Ecto neural progenitor cell (in vitro differentiated cells): ENCODE measurements around the gene TYW1.
"Not testable (repeated sequence)": the region's sequence is repeated elsewhere in the genome, so short reads cannot be mapped to it uniquely, and the experiment has no call there.

Source experiments
- DNase-seq: peaks from one replicate; pipeline ENCODE4 v3.0.0-alpha.2; 2018; ENCODE audit warnings: low spot score

TYW1 gene

DNA sequence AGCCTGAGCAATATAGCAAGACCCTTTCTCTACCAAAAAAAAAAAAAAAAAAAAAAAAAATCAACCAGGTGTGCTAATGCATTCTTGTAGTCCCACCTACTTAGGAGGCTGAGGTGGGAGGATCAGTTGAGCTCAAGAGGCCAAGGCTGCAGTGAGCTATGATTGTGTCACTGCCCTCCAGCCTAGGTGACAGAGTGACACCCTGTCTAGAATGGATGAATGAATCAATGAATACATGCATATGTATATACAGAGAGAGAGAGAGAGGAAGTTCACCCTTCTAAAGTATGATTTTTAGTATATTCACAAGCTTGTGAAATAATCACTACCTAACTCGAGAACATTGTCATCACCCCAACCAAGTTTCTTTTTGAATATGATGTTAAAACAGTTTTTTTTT, 138.3 kb downstream of the TYW1 start:
- DNase-seq: not testable (repeated sequence)

DNA sequence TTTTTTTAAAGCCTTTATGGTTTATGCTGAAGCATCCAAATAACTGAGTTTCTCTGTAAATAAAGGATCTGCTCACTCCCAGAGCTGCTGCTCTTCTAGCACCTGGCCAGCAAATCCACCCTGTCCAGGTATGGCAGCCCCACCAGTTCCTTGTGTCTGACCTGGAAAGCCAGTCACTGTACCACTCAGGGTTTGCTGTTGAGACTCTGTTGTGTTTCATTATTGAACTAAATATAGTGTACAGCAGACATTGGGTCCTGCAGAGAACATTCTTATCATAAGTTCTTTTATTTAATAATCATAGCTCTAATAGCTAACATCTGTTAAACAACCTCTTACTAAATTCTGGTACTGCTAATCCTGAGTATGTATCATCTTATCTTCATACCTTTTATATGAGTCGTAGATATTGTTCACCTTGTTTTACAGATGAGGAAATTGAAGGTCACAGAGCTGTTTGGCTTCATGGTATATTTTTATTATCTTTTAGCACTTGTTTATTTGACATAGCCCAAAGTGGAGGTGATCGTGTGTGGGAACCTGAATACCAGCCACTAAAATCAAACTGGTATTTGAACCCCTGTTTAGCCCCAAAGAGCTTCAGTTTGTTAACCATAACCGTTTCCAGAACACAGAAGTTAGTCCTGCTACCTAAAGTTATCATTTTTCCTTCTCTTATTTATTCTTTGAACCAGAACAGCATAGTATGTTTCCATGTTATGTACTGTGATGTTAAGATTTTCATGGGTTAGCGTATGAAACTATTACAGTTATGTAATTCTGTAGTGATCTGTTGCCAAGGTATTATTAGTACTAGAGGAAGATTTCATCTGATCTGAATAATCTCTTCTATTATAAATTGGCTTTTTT, 139.2 kb downstream of the TYW1 start:
- not testable (repeated sequence) for DNase-seq

DNA sequence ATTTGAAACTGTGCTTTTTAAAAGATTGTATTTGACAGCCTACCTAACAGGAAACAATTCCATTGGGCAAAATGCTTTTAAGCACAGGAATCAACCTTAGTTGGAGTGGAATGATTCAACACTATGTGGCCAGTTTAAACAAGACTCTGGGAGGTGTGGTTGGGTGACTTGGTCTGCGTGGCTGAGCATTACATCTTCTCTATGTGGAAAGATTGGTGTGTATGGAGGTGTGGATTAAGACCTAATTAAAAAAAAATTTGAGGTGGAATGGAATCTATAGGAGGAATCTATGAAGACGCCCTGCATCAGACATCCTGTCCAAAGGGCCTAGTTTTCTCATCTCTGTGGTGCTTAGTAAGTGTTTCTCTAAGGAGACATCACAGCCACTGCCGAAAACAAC, 140.9 kb downstream of the TYW1 start:
- DNase-seq: not testable (repeated sequence)

DNA sequence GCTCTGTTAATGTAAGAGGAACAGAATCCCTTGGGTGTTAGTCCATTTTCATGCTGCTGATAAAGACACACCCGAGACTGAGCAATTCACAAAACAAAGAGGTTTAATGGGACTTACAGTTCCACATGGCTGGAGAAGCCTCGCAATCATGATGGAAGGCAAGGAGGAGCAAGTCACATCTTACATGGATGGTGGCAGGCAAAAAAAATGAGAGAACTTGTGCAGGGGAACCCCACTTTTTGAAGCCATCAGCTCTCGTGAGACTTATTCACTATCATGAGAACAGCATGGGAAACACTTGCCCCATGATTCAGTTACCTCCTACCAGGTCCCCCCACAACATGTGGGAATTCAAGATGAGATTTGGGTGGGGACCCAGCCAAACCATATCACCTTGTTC, 143.2 kb downstream of the TYW1 start:
- not testable (repeated sequence) for DNase-seq

DNA sequence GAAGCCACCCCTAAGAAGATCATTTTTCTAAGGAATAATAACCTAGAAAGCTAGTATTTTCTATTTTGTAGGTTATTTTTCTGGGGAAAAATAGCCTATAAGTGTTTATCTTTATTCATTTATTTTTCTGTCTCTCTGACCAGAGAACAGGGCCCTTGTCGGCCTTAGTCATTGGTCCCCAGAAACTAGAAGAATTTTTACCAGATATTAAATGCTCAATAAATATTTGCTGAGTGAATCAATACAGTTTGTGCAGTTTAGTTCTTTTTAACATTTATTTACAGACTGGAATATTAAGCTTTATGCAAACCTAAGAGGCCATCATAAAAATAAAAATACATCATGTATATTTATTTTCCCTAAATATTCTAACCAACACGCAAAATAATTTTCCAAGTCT, 144.4 kb downstream of the TYW1 start:
- not testable (repeated sequence) for DNase-seq

DNA sequence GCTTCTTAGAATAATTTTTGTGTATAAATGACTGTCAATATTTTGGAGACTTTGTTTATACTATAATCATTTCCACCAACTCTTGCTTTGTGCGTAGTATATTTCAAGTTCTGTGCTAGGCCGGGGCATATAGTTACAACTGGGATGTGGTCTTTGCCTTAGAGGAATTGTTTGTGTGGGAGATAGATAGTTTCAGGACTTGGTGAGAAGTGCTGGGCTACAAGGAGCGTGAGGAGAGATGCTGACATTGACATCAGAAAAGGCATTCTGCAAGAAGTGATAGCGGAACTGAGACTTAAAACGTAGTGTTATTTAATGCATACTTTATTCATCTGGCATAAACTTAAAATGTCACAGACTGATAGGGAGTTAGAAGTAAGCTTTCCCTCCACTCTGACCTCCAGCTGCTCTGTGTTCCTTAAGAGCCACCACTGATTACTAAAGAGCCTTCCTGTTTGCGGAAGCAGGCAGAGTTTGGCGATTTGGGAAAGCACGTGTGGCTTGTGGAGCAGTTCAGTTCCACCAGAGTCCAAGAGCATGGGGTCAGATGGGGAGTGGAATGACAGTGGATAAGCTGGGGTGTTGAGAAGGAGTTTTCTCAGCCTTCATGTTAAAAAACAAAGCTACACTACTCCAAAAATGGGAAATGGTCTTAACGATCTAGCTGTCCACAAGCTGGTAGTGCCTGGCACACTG, 146.6 kb downstream of the TYW1 start:
- not testable (repeated sequence) for DNase-seq

DNA sequence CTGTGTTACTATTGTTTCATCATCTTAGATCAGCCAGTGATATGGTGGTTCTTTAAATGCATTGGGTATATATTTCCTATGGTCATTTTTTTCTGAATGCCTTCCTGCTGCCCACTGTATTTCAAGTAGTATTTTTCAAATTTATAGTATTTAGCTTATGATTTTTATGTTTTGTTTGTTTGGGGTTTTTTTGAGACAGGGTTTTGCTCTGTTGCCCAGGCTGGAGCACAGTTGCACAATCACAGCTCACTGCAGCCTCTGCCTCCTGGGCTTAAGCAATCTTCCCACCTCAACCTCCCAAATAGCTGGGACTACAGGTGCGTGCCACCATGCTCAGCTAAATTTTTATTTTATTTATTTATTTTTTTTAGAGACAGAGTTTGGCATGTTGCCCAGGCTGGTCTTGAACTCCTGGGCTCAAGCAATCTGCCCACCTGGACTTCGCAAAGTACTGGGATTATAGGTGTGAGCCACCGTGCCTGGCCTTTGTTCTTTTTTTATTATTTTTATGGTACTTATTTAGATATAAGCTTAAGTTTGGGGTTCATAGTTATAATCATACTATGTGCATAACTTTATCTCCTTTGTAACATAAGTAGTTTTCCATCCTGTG, 149.1 kb downstream of the TYW1 start:
- not testable (repeated sequence) for DNase-seq

DNA sequence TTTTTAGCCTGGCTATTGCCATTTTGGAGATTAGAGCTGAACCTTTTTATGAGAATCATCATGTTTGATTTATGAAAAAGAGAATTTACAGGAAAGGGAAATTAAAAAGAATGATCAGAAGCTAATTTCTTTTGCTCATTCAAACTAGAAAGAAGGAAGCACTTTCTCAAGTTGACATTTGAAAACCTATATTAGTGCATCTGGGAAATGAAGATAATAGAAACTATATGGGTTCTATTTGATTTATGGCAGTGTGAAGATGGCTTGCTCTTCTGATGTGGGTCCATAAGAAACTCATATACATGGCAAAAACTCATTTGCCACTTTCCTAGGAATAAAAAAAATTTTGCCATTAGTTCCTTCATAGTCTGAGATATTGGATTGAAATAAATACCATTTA, 152.5 kb downstream of the TYW1 start:
- not testable (repeated sequence) for DNase-seq

DNA sequence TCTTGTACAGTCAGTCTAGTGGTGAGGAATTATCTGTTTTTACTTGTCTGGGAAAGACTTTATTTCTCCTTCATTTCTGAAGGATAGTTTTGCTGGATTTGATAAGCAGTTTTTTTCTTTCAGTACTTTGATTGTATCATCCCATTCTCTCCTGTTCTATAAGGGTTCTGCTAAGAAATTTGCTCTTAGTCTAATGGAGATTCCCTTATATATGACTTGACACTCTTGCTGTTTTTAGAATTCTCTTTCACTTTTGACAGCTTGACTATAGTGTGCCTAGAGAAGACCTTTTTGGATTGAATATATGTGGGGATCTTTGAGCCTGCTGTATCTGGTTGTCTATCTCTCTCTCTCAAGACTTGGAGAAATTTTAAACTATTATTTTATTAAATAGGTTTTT, 157.7 kb downstream of the TYW1 start:
- DNase-seq: not testable (repeated sequence)

DNA sequence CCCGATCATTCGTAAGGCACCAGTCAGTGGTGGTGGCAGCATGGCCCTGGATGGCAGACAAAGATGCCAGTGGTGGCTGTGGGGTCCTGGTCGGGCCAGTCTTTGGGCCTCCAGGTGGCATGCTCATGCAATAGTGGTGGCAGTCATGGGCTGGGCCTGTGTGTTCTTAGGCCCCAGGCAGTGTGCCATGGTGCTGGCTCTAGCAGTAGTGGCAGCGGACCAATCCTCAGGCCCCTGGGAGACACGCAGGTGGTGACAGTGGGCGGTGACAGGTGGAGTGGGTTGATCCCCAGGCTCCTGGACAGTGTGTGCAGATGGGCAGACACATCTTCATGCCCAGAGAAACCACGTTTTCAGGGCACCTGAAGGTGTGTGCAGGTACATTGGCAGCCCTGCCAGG, 159.4 kb downstream of the TYW1 start:
- not testable (repeated sequence) for DNase-seq

DNA sequence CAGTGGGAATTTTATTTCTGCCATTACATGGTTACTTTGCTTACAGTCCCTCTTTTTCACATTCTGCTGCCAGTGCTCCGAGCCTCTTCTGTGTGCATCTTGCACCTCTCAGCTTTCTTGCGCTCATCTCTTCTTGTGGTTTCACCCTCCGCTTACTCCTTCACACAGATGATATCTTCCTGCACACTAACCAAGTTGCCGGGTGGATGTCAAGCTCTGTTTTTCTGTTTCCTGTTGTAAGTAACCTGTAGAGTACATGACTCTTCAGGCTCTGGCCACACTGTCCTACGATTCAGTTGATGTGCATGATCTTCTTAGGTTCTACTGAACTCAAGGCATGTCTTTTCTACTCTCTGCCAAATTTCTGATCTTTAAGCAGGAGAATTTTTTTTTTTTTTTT, 166.7 kb downstream of the TYW1 start:
- not testable (repeated sequence) for DNase-seq

DNA sequence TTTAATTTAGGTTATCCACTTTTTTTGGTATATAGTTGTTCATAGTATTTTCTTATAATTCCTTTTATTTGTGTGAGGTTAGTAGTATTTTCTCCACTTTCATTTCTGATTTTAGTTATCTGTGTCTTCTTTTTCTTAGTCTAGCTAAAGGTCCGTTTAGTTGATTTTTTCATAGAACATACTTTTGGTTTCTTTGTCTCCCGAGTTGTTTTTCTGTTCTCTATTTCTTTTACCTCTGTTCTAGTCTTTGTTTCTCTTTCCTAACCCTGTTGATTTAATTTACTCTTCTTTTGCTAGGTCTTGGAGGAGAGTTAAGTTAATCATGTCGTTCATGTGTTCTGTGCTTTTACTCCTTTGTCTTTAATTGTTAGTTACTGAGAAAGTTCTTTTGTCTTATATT, 174.5 kb downstream of the TYW1 start:
- DNase-seq: not testable (repeated sequence)

DNA sequence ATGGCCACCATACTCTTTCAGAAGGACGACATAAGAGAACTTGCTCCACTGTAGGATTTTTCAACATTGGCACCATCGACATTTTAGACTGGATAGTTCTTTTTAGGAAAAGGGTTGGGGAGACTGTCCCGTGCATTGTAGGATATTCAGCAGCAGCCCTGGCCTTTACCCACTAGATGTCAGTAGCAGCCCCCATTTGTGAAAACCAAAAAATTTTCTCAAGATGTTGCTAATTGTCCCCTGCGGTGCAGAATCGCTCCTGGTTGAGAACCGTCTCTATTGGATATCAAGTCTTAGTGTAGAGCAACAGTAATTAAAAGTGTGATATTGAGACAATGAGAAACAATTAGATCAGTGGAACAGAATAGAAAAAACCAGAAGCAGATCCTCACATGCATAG, 180.1 kb downstream of the TYW1 start:
- DNase-seq: not testable (repeated sequence)

DNA sequence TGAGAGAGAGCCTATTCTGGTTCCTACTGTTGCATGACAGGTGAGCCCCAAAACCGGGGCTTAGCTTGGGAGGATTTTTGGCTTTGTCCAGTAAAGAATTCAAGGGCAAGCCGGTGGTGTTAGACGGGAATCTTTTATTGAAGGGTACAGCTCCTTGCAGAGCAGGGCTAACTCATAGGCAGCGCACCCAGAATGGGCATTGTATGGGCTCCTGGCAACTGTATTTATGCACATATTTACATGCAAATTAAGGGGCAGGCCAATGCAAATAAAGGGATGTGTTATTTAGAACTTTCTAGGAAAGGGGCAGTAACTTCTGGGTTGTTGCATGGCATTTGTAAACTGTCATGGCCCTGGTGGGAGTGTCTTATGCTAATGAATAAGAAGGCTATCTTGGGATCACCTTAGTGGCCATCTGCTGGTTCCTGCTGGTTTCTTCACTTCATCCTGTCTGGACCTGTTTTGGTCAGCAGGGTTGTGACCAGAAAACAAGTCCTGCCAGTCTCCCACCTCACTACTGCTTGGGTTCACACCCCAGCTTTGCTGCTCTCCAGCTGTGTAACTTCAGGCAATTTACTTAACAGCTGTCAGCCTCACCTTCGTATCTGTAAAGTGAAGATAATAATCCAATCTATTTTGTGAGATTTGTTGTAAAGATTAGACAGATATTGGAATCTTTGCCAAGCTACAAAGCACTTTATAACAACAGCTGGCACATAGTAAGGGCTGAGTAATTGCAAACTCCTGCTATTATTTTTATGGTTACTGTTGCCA, 182.5 kb downstream of the TYW1 start:
- DNase-seq: not testable (repeated sequence)

DNA sequence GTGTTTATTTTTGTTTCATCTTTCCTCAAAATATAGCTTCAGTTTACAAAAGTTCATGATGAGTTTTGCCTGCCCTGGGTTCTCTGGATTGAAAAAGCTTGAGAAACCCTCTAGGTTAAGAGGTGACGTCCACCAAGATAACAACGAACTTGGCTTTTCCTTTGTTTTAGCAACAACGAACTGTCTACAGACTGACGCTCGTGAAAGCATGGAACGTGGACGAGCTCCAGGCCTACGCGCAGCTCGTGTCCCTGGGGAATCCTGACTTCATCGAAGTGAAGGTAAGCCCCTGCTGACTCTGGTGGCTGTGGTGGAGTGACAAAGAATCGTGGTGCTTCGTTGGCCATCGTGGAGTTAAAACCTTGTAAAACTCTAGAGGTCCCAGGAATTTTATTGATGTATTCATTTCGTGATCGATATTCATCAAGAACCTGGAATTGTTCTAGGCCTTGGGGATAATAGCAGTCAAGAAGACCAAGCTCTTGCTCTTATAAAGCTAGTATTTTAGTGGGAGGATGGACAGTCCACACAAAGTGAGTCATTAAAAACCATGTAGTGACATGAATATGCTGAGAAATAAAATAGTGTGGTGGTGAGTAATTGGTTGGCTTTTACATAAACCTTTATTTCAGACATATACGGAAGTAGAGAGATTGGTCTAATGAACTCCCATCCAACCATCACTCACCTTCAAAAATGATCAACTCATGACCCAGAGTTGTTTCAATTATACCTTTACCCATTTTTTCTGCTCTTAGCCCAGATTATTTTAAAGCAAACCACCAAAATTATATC, 186.5 kb downstream of the TYW1 start:
- DNase-seq: not testable (repeated sequence)

DNA sequence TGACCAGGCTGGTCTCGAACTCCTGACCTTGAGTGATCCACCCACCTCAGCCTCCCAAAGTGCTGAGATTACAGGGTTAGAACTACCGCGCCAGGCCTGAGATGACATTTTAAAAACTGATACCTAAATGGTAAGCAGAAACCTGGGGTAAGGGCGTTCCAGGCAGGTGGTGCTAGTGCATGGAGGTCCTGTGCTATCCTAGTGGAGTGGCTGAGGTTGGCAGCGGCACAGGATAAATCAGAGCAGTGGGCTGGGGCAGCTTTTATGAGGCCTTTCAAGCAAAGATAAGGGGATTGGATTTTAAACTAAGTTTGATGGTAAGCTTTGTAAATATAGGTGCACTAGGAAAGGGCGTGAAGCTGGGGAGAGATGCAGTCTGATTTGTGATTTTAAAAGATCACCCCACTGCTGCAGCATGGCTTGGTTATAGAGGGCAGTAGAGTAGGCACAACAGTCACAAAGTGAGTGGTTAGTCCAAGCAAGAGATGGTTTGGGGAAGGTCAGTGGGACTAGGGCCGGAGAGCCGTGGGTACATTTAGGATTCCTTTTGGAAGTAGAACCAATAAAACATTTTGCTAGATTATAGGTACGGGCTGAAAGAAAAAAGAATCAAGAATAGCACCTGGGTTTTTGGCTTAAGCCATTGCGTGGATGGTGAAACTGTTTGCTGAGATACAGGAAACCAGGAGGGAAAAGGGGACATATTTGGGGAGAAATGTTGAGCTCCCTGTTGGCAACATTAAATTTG, 188.5 kb downstream of the TYW1 start:
- not testable (repeated sequence) for DNase-seq

DNA sequence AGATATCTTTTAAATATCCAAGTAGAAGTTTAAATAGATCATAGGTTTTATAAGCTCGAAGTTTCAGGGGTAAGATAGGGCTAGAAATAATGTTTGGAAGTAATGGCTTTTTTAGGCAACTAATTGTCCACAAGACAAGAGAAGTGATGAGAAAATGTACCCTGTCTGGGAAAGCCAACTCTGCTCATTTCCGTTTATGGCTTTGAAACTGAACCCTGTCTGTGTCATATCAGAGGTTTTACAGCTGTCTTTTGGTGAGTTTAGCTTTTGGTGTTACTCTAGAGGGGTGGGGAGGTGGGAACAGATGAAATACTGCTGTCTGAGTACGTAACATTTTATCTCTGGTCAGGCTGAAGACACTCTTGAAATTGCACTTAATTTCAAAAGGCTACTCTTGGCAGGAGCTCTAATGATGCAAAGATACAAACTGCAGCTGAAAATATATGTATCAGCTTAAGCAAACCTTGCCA, 189.1 kb downstream of the TYW1 start:
- not testable (repeated sequence) for DNase-seq

DNA sequence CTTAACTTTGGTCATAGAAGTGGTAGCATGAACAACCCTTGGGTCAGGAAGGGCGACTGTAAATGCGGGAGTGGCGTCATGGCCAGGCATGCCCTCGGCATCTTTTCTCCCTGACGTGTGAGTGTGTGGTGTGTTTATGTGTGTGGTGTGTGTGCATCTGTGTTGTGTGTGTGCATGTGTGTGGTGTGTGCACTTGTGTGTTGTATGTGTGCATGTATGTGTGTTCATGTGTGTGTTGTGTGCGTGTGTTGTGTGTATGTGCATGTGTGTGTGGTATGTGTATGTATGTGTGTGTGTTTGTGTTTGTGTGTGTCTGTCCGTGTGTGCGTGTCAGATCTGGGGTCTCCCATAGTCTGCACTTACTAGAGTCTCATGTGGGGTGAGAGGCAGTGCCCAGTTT, 192.5 kb downstream of the TYW1 start:
- DNase-seq: not testable (repeated sequence)

DNA sequence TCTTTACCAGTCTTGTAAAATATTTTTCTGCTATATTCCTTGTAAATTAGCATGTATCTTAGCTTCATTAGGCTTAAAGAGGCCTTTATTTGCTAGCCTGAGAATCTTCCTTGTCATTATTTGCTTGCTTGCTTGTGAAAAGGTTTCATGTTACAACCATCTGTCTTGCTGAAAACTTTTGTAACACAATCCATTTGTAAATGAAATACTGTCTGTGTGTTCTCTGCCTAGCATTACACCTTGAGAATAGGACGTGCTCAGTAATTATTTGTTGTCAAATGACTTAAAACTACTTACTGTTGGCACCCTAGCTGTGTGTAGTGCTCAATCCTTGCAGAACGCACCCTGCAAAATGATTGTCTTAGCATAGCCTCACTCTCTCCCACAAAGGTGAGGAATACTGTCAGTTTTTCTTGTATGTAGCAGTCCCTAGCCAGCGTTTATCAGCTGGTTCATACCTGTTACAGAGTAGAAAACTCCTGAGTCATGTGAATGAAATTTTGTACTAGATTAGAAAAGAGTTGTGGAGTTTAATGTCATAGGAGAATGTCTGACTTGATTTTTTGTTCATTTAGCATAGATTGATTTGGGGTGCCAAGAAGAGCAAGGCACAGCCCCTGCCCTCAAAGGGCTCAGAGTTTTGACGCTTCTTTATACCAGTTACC, 193.3 kb downstream of the TYW1 start:
- DNase-seq: not testable (repeated sequence)
